RWPE2 (cell line): Measurements from ENCODE around the gene RRP12.
A peak's percentile ranks its signal among the peaks of the same experiment; 100 is the strongest.

Experiments used
- ATAC-seq: fragments of 200-7000 bp; cut with Tn5 transposase; 3 replicates; pipeline ENCODE4 v1.9.1; 2021; ENCODE audit warnings: low read depth
- DNase-seq: peaks from one replicate; pipeline ENCODE4 v3.0.0-alpha.2; 2020; ENCODE audit warnings: low spot score
- H3K27ac ChIP-seq: fragments of 450-650 bp; 2 replicates; pipeline ENCODE4 v1.5.1; 2017; ENCODE audit warnings: mild to moderate bottlenecking; ENCODE audit not compliant: poor library complexity, severe bottlenecking
- H3K27me3 ChIP-seq: fragments of 250-450 bp; sonication (Bioruptor Pico); 2 replicates; pipeline ENCODE4 v1.5.1; 2021; ENCODE audit warnings: mild to moderate bottlenecking, moderate library complexity; ENCODE audit not compliant: insufficient read depth, poor library complexity, severe bottlenecking
- H3K36me3 ChIP-seq: fragments of 250-450 bp; sonication (Bioruptor Pico); 2 replicates; pipeline ENCODE4 v1.5.1; 2020; ENCODE audit warnings: low read depth, mild to moderate bottlenecking, moderate library complexity
- H3K4me1 ChIP-seq: fragments of 250-450 bp; sonication (Bioruptor Pico); 2 replicates; pipeline ENCODE4 v1.5.1; 2021; ENCODE audit warnings: mild to moderate bottlenecking, moderate library complexity; ENCODE audit not compliant: insufficient read depth, poor library complexity, severe bottlenecking
- H3K4me3 ChIP-seq: fragments of 250-450 bp; sonication (Bioruptor Pico); 2 replicates; pipeline ENCODE4 v1.5.1; 2021; ENCODE audit warnings: mild to moderate bottlenecking, moderate library complexity; ENCODE audit not compliant: severe bottlenecking
- H3K9me3 ChIP-seq: fragments of 250-450 bp; sonication (Bioruptor Pico); 2 replicates; pipeline ENCODE4 v1.5.1; 2021; ENCODE audit warnings: mild to moderate bottlenecking, moderate library complexity; ENCODE audit not compliant: severe bottlenecking
- CTCF ChIP-seq: fragments of 450-650 bp; IDR thresholded peaks from one replicate; pipeline ENCODE4 v1.5.1; 2017; ENCODE audit warnings: mild to moderate bottlenecking, moderate library complexity; ENCODE audit not compliant: poor library complexity, severe bottlenecking

RRP12 gene

GRCh38 chr10:97358349-97358748, 42.8 kb downstream of the RRP12 start:
- Histone ChIP-seq H3K36me3 (peaks cover 31% of the 10 kb centered on the region), H3K27ac (no peak overlapping the region), H3K27me3 (no peaks in the 10 kb centered on the region), H3K9me3 (no peaks in the 10 kb centered on the region), H3K4me3 (no peak overlapping the region), H3K4me1 (no peaks in the 10 kb centered on the region)
- no peak for TF ChIP-seq CTCF
- ATAC-seq (no peak), DNase-seq (no peak)

GRCh38 chr10:97356918-97357317, 44.2 kb downstream of the RRP12 start:
- H3K36me3 ChIP-seq: peaks cover 27% of the 10 kb centered on the region
- no peak for TF ChIP-seq CTCF
- H3K27me3 ChIP-seq: no peaks in the 10 kb centered on the region
- no peak for DNase-seq
- no peak overlapping the region for H3K4me3 ChIP-seq
- H3K27ac ChIP-seq: no peak overlapping the region
- no peaks in the 10 kb centered on the region for H3K9me3 ChIP-seq
- H3K4me1 ChIP-seq: no peaks in the 10 kb centered on the region
- ATAC-seq: no peak

- Histone ChIP-seq H3K27ac (no peak overlapping the region), H3K4me3 (no peak overlapping the region), H3K36me3 (peaks cover 26% of the 10 kb centered on the region), H3K9me3 (no peaks in the 10 kb centered on the region), H3K27me3 (no peaks in the 10 kb centered on the region), H3K4me1 (no peaks in the 10 kb centered on the region)
- ATAC-seq (no peak), DNase-seq (no peak)
- no peak for TF ChIP-seq CTCF
Measured at GRCh38 chr10:97356318-97356914, 44.7 kb downstream of the RRP12 start.

- no peak overlapping the region for H3K27ac ChIP-seq
- no peak for ATAC-seq
- no peaks in the 10 kb centered on the region for H3K9me3 ChIP-seq
- peak; percentile 27 for TF ChIP-seq CTCF
- DNase-seq: no peak
- no peaks in the 10 kb centered on the region for H3K27me3 ChIP-seq
- peaks cover 19% of the 10 kb centered on the region for H3K36me3 ChIP-seq
- H3K4me1 ChIP-seq: no peaks in the 10 kb centered on the region
- H3K4me3 ChIP-seq: no peak overlapping the region
Measured at GRCh38 chr10:97355571-97355975, 45.6 kb downstream of the RRP12 start.

- no peak for TF ChIP-seq CTCF
- no peaks in the 10 kb centered on the region for H3K4me1 ChIP-seq
Measured at GRCh38 chr10:97353945-97354344, 47.2 kb downstream of the RRP12 start.

More at GRCh38 chr10:97353945-97354344, 47.2 kb downstream of the RRP12 start:
- Histone ChIP-seq H3K9me3 (no peaks in the 10 kb centered on the region), H3K36me3 (peaks cover 18% of the 10 kb centered on the region), H3K4me3 (no peak overlapping the region), H3K27me3 (no peaks in the 10 kb centered on the region), H3K27ac (no peak overlapping the region)
- ATAC-seq (no peak), DNase-seq (no peak)
